OCI-LY7 (cell line): ENCODE measurements around the gene FGF3. TPM values are rescaled to one million over a fixed set of nuclear protein-coding genes. Genes with fewer than 3 reads are reported as not detected.

Source experiments
- BruUV-seq: library from RNA; stranded (reverse); fragments of 400-500 nt; replicated peaks from 2 replicates; lab custom pipeline; 2021; lab: Mats Ljungman, UMichigan
- CTCF ChIA-PET: fragments of 300-600 bp; sonication (Branson Sonifier 250); formaldehyde crosslinking; loops from one replicate; lab custom pipeline; 2022; ENCODE audit warnings: antibody characterized with exemption; ENCODE audit not compliant: unreplicated experiment; lab: Charles Lee
- POLR2A ChIA-PET: fragments of 300-600 bp; sonication (Branson Sonifier 250); formaldehyde crosslinking; loops from one replicate; lab custom pipeline; 2022; ENCODE audit warnings: antibody characterized with exemption; lab: Charles Lee
- DNase-seq: peaks from one replicate; pipeline ENCODE4 v3.0.0-alpha.2; 2015; ENCODE audit warnings: low spot score
- H2AFZ ChIP-seq: fragments of 200-600 bp; sonication (generic), shearing (Covaris generic); 2 replicates; pipeline ENCODE4 v1.6.1; 2014; ENCODE audit warnings: mild to moderate bottlenecking, antibody characterized with exemption, low read length, moderate library complexity
- H3K27ac ChIP-seq: fragments of 200-600 bp; sonication (generic); 2 replicates; pipeline ENCODE4 v1.5.1; 2014; ENCODE audit warnings: mixed run types, low read depth, mild to moderate bottlenecking, moderate library complexity, low read length, inconsistent platforms; ENCODE audit not compliant: poor library complexity, severe bottlenecking
- H3K36me3 ChIP-seq: fragments of 200-600 bp; sonication (generic); 2 replicates; pipeline ENCODE4 v1.6.1; 2014; ENCODE audit warnings: mild to moderate bottlenecking, antibody characterized with exemption, low read length, moderate library complexity, mixed read lengths; ENCODE audit not compliant: insufficient read depth
- H3K4me1 ChIP-seq: fragments of 200-600 bp; sonication (generic); 2 replicates; pipeline ENCODE4 v1.5.1; 2014; ENCODE audit warnings: mild to moderate bottlenecking, low read length; ENCODE audit not compliant: insufficient read depth, poor library complexity, severe bottlenecking
- H3K4me2 ChIP-seq: fragments of 200-600 bp; sonication (generic); 2 replicates; pipeline ENCODE4 v1.6.1; 2014; ENCODE audit warnings: mild to moderate bottlenecking, low read length
- H3K4me3 ChIP-seq: fragments of 200-600 bp; sonication (generic); 2 replicates; pipeline ENCODE4 v1.5.1; 2014; ENCODE audit warnings: mild to moderate bottlenecking, low read depth, low read length; ENCODE audit not compliant: poor library complexity, severe bottlenecking
- H3K79me2 ChIP-seq: fragments of 200-600 bp; sonication (generic); 2 replicates; pipeline ENCODE4 v1.6.1; 2016; ENCODE audit warnings: low read depth, mild to moderate bottlenecking, low read length, moderate library complexity, mixed read lengths; ENCODE audit not compliant: insufficient read depth
- H3K9me2 ChIP-seq: fragments of 200-600 bp; sonication (generic); 2 replicates; pipeline ENCODE4 v1.6.1; 2016; ENCODE audit warnings: mild to moderate bottlenecking, low read length, mixed read lengths; ENCODE audit not compliant: insufficient read depth
- H3K9me3 ChIP-seq: fragments of 200-600 bp; sonication (generic); 2 replicates; pipeline ENCODE4 v1.6.1; 2014; ENCODE audit warnings: mild to moderate bottlenecking, mixed run types, low read length, mixed read lengths
- H4K20me1 ChIP-seq: fragments of 200-600 bp; sonication (generic); 2 replicates; pipeline ENCODE4 v1.6.1; 2014; ENCODE audit warnings: mild to moderate bottlenecking, antibody characterized with exemption, low read length, moderate library complexity, mixed read lengths; ENCODE audit not compliant: insufficient read depth
- EZH2phosphoT487 ChIP-seq: fragments of 200-600 bp; sonication (generic); IDR thresholded peaks from 2 replicates; pipeline ENCODE4 v1.6.1; 2018; ENCODE audit warnings: low read depth, borderline replicate concordance, mild to moderate bottlenecking, mixed run types, antibody characterized with exemption, low read length, moderate library complexity, mixed read lengths
- intact Hi-C: fragments of 100-400 bp; cut with micrococcal nuclease; formaldehyde crosslinking; loops from one replicate; pipeline ENCODE4 v1.10.0; 2022; ENCODE audit not compliant: unreplicated experiment
- total RNA-seq, 2 experiments: library from RNA; depleted of rRNA in 1 of 2; stranded (reverse); fragments of >200 nt in 1 of 2; shearing (Covaris generic) in 1 of 2; gene quantifications; 2 replicates each; pipeline ENCODE4 v1.2.3, GENCODE V29; 2014 to 2022
- TF ChIP-seq, protein P1 (sequence below): fragments of 200-600 bp; sonication (generic); conservative IDR thresholded peaks from 2 replicates; pipeline ENCODE4 v1.5.1; 2014; ENCODE audit warnings: mild to moderate bottlenecking, antibody characterized with exemption, low read length, moderate library complexity, mixed read lengths

Gene FGF3
- total RNA-seq, 2 experiments from 2014 or later = not detected

DNA sequence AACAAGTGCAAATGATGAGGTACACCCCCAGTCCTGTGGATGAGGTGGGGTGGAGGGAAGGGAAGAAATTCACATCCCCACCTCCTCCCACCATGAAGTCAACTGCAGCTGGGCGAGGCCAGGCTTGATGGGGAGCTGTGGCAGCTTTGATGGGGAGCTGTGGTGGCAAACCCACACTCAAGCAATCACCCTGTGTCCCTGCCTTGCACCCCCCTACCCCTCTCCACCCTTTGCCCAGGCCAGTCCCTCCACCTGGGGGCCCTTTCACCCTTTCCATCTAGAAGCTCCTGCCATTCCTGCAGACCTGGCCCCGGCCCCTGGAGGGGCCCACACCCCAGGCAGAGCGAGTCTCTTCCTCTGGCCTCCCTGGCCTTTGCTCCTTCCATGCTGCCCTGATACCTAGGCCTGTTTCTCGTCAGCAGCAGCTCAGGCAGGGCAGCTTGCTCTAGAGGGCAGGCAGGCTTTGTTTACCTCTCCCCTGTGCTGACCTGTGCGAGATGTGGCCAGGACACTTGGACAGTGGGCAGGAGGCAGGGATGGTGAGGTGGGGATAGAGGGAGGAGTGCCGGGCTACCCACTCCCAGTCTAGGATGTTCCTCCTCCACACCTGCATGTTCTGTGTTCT lies 4.5 kb upstream of the FGF3 start:
- BruUV-seq = no TSS peak
- POLR2A ChIA-PET = no interaction called here
- Histone ChIP-seq H3K4me1 (no peaks in the 10 kb centered on the region), H4K20me1 (no peaks in the 10 kb centered on the region), H3K36me3 (no peaks in the 10 kb centered on the region), H2AFZ (no peak overlapping the region), H3K9me2 (no peaks in the 10 kb centered on the region), H3K27ac (no peak overlapping the region), H3K79me2 (no peaks in the 10 kb centered on the region), H3K4me3 (no peak overlapping the region), H3K9me3 (no peaks in the 10 kb centered on the region), H3K4me2 (no peak overlapping the region)
- no peak for DNase-seq
- CTCF ChIA-PET = no interaction called here
- TF ChIP-seq, protein P1, sequence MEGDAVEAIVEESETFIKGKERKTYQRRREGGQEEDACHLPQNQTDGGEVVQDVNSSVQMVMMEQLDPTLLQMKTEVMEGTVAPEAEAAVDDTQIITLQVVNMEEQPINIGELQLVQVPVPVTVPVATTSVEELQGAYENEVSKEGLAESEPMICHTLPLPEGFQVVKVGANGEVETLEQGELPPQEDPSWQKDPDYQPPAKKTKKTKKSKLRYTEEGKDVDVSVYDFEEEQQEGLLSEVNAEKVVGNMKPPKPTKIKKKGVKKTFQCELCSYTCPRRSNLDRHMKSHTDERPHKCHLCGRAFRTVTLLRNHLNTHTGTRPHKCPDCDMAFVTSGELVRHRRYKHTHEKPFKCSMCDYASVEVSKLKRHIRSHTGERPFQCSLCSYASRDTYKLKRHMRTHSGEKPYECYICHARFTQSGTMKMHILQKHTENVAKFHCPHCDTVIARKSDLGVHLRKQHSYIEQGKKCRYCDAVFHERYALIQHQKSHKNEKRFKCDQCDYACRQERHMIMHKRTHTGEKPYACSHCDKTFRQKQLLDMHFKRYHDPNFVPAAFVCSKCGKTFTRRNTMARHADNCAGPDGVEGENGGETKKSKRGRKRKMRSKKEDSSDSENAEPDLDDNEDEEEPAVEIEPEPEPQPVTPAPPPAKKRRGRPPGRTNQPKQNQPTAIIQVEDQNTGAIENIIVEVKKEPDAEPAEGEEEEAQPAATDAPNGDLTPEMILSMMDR = no peak
- TF ChIP-seq EZH2phosphoT487 = no peak
- intact Hi-C loops = no loop called here

DNA sequence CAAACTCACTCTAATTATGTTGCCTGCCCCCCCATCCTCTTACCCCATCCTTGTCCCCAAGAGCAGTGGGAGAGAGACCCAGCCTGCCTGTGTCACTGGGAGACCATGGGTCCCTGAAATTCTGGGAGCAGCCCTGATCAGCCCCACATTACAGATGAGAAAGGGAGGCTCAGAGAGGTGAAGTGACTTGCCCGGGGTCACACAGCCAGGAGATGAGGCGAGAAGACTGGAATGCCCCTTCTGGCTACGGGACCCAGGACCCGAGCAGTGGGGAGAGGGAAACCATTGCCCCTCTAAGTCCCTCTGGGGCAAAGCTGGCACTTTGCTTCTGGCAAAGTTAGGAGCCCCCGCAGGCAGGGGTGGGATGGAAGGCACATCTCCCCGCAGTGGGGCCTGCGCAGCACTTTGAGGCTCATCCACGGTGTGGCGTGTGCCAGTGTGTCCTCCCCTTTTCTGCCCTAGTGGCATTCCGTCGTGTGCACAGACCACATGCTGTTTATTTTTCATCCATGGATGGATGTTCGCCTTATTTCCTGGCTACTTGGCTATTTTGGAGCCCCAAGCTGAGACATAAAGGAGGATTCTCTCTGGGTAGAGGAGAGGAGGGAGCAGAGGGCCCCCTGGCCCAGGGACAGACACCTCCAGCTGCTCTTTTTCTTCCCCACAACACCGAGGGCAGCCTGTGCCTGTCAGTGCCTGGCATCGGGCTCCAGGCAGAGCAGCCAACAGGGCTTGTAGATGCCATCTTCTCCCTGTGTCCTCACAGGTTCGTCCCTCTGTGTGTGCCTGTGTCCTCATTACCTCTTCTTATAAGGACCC lies 3.7 kb upstream of the FGF3 start:
- Histone ChIP-seq H3K4me2 (no peak overlapping the region), H3K79me2 (no peaks in the 10 kb centered on the region), H3K4me3 (no peak overlapping the region), H2AFZ (no peak overlapping the region), H3K4me1 (no peaks in the 10 kb centered on the region), H4K20me1 (no peaks in the 10 kb centered on the region), H3K36me3 (no peaks in the 10 kb centered on the region), H3K9me3 (no peaks in the 10 kb centered on the region), H3K27ac (no peak overlapping the region), H3K9me2 (no peaks in the 10 kb centered on the region)
- POLR2A ChIA-PET = no interaction called here
- intact Hi-C loops = no loop called here
- no TSS peak for BruUV-seq
- no peak for DNase-seq
- CTCF ChIA-PET = no interaction called here
- TF ChIP-seq, protein P1 = no peak
- no peak for TF ChIP-seq EZH2phosphoT487
